Stimulated activated CD4-positive, alpha-beta T cell treated with anti-CD3 and anti-CD28 coated beads, Interleukin-1b, Interleukin-23, amount 100 ng/mL, for 48 hours (primary cell): ENCODE measurements around the gene EPHA2.
A peak's percentile ranks its signal among the peaks of the same experiment; 100 is the strongest.
"Not testable (repeated sequence)": the region's sequence is repeated elsewhere in the genome, so short reads cannot be mapped to it uniquely, and the experiment has no call there.

Experiments used
- DNase-seq: peaks from one replicate; pipeline ENCODE4 v3.0.0-alpha.2; 2020

EPHA2 gene

DNA sequence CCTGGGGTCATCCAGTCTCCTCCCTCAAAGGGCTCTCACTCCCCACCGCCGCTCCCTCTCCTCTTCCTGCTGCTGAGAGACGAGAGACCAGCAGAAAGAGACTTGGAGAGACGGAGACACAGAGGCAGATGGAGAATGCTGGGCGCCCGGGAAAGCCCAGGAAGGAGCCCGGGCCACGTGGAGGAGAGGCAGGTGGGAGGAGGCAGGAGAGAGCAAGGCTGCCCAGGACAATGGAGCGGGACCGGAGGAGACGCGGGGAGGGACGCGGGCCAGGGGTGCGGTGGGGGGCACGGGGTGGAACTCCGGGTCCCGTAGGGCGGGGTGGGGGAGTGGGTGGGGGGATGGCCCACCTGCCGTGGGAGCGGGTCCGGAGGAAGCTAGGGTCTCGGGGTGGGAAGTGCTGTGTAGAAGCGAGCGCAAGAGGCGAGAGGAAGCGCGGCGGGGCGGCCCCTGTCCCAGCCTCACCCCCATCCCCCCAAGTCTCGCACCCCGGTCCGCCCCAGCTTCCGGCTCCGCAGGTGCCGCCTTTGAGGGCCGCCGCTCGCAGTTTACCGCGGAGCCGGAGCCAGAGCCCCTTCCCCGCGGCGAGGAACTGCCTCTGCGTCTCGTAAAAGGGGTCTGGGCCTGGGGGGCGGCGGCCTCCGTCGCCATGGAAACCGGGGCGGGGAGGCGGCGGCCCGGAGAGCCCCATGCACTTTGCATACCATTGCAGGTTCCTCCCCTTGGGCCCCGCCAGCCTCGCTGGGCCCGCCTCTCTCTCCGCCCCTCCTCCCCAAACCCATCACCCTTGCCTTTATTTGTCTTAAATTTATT, 11.7 kb upstream of the EPHA2 start:
- DNase-seq = peak; percentile 52

DNA sequence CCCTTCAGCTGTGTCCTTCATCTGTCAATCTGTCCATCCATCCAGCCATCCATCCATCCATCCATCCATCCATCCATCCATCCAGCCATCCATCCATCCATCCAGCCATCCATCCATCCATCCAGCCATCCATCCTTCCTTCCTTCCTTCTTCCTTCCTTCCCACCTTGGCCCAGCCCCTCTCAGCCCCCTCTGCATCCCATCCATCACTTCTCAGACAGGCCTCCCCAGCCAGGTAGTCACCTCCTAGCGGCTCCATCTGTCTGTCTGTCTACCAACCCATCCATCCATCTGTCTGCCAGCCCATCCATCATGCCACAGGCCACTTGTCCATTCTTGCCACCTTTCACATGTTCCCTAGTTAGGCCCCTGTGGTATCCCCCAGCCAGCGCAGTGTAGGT, 10.2 kb upstream of the EPHA2 start:
- no peak for DNase-seq

DNA sequence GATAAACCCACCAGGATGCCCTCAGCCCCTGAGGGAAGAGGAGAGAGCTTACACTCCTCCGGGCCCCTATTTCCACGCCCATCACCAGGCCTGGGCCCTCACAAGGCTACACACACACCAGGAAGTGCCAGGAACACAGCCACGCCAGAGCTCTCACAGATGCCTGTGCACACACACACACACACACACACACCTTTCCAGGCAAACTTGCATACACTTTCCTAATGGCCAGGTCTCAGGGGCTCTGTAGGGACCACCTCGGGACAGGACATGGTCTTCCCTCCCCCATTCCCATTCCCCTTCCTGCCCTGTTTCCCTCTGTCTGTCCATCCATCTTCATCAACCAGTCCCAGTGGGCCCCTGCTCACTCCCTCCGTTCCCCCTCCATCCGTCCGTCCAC, 9.7 kb upstream of the EPHA2 start:
- DNase-seq = no peak

- no peak for DNase-seq
These were observed 9.2 kb upstream of the EPHA2 start for GRCh38 chr1:16165073-16165364.

GRCh38 chr1:16164213-16165072, 8.6 kb upstream of the EPHA2 start:
- peak; percentile 32 for DNase-seq

GRCh38 chr1:16163608-16164212, 7.8 kb upstream of the EPHA2 start:
- DNase-seq = not testable (repeated sequence)

DNA sequence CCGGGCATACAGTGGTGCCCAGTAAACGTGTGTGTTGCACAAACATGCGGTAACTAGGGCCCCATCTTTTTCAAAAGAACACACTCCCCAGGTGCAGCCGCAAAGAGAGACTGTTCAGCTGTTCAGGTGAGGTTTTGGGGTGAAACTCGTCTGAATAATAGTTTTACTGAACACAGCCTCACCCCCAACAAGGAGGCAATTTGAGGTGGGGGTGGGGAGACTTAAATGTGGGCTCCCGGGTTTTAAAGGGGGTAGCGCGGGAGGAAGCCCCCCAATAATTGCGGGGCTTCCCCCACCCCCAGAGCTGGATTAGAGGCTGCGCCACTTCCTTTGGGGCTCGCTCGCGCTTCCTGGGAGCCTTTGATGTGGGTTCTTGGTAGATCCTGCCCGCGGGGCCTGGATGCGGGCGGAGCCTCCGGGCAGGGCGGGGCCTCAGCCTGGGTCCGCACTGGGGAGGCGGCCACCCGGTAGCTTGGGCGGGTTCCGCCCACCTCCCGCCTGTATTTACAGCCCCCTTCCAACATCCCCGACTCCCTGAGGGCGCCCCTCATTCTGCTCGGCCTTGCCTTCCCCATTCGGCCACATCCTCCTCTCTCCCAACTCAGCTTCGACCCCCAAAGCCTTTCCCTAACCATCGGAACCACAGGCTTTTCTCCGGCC, 6.4 kb upstream of the EPHA2 start:
- DNase-seq = peak; percentile 47

- DNase-seq = no peak
These were observed 5.8 kb upstream of the EPHA2 start for GRCh38 chr1:16161717-16162116.

DNA sequence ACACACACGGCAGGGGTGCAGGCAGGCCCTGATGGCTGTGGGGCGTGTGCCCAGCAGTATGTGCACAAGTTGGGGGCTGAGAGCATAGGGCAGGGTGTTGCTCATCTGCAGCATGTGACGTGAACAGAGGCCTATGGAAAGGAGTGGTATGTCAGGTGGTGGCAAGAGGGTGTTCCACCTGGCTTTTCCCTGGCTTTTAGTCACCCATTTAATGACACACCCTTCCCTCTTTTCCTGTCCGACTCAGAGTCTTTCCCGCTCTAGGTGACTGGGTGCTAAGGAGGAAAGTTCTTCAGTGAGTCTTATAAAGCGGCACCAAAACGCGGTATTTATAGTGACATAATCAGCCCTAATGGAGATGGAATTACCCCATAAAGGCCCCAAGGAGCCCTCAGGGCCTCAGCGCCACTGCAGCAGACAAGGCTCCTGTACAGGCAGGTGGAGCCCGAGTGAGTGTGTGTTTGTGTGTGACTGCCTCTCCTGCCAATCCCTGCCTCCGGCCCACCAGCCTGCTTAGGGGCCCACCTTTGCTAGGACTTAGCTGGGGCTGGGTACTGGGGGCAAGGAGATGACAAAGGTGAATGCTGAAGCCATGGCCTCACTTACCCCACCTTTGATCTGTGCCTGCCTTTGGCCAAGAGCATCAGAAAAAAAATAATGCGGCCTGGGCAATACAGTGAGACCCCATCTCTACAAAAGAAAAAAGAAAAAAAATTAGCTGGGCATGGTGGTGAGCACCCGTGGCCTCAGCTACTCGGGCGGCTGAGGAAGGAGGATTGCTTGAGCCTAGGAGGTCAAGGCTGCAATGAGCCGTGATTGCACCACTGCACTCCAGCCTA, 3.3 kb upstream of the EPHA2 start:
- no peak for DNase-seq

DNA sequence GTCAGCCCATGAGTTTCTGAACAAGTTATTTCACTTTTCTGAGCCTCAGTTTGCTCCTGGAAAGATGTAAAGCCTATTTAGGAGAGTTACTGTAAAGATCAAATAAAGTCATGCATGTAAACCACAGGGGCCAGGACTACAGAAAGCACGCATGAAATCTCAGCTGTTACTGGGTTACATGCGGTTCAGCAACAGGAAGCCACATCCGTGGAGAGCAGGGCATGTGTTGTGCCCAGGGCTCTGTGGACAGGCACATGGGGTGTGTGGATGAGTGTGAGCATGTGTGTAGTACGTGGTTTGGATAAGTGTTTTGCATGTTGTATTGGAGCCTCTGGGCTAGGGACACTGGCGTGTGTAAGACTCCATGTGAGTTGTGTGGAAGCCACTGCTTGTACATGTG, 2.2 kb upstream of the EPHA2 start:
- peak; percentile 16 for DNase-seq

DNA sequence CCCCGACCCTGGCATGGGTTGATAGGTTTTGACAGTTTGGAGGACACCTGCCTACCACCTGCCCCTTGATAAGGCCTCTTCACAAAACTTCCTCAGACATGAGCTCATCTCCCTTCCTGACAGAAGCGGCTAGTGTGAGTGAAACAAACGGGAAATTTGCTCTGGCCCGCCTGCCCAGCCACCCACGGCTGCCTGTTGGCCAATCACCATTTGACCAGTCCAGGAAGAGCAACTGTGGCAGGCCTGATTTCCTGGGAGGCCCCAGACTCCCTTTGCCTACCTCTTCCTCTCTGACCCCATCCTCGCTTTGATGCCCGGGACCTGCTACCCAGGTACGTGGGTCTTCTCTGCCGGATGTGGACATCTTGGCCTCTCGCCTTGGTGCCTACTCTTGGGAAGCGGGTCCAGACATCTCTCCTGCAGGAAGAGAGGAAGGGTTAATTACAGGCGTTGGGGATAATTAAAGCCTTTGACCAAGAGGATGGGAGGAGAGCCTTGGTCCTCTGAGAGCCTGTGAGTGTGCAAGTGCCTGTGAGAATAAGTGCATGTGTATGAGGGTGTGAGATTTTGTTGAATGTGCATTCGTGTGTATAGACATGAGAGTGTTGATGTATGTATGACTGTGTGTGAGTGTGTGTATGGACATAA, 1.1 kb upstream of the EPHA2 start:
- no peak for DNase-seq

- DNase-seq = no peak
These were observed 1.7 kb downstream of the EPHA2 start for GRCh38 chr1:16153999-16154673.

DNA sequence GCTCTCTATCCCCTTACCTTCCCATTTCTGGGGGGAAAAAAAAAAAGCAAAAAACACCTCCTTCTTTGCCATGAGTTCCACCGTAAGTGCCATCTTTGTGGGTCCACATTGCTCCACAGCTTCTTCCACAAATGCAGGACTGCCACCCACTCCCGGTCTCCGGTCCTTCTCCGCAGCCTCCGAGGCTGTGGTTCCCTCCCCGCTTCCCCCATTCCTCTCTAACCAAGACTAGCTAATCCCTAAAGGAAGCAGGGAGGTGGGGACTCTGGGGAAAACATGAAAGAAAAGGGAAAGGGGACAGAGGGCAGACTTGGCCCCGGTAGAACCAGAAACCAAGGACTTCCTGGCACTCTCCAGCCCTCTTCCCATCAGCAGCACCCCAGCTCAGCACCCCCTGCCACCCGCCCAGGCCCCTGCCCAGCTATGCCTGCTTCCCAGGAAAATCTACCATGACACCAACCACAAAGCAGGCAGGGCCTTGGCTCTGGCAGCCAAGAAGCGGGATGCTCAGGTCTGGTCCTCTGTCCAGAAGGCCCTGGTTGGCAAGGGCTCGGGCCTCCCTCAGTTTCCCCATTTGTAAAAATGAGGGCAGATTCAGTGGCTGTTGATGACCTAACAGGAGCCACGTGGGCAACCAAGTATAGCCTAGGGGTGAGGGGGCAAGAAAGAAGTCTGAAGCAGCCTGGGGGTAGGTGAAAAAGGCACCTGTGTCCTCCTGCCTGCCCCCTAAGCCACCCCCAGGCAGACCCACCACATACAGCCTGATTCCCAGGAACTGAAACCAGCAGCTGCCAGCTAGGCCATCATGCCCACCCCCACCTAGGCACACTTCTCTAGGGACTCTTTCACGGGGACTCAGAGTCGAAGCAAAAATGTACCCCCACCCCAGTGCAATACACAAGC, 2.5 kb downstream of the EPHA2 start:
- no peak for DNase-seq

GRCh38 chr1:16152481-16153087, 3.3 kb downstream of the EPHA2 start:
- DNase-seq = no peak

GRCh38 chr1:16151995-16152384, 3.9 kb downstream of the EPHA2 start:
- DNase-seq = no peak

GRCh38 chr1:16151196-16151994, 4.5 kb downstream of the EPHA2 start:
- no peak for DNase-seq

- no peak for DNase-seq
These were observed 5.4 kb downstream of the EPHA2 start for GRCh38 chr1:16150508-16150907.

DNA sequence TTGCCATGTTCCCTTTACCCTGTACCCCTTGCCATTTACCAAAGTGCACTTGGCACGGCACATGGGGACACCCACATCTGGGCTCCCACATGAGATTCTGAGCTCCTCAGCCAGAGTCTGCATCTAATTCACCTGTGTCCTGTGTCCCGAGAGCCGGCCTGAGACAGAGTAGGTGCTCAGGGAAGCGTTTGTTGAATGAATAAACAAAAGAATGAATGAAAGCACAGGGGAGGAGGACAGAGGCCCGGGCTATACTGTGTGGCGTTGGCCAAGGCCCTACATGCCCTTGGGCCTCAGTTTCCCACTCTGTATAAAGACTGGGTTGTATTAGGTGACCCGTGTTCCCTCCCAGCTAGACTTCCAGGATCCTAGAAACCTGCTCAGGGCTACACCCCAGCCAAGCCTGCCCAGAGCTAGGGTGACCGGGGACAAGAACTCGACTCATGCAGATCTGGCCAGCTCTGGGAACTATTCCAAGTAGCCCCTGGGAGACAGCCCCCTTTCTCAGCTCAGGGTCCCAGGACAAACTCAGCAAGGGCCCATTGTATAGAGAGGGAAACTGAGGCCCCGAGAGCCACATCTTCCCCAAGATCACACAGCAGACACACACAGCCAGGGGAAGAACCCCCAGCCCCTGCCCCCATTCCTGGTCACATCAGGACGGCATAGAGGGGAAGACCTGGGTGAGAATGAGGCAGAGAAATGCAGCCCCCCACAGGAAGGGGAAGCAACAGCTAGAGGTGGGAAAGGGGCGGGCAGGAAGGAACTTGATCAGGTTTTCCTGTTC, 6.0 kb downstream of the EPHA2 start:
- no peak for DNase-seq
